Measurements from ENCODE around the gene NPDC1.

The NPDC1 gene

GRCh38 chr9:137039611-137040366 is 6.2 kb downstream of the NPDC1 start:
- Histone ChIP-seq H3K23ac (ENCODE audit: low read length in 2 of 2) (no peak overlapping the region), H2BK5ac (ENCODE audit: low read depth, low read length, poor library complexity, severe bottlenecking) (no peak overlapping the region), H3K9me3 (ENCODE audit: control insufficient read depth, low read length) (no peaks in the 10 kb centered on the region), H3K27me3 (ENCODE audit: control insufficient read depth in 1 of 2, insufficient read depth in 1 of 2, low read length in 2 of 2) (peaks cover 0 to 17% of the 10 kb centered on the region in 2 experiments), H3K4ac (ENCODE audit: low read depth in 1 of 2, low read length in 2 of 2) (no peak overlapping the region), H2BK12ac (ENCODE audit: low read length in 2 of 2) (no peak overlapping the region), H2AK5ac (ENCODE audit: low read length, severe bottlenecking) (no peak overlapping the region), H3K36me3 (ENCODE audit: control insufficient read depth in 1 of 2, insufficient read depth in 2 of 2, low read depth in 1 of 2, low read length in 2 of 2) (peaks cover 20 to 45% of the 10 kb centered on the region in 2 experiments), H2BK15ac (ENCODE audit: low read depth, poor library complexity, severe bottlenecking) (no peak overlapping the region), H3K9ac (ENCODE audit: low read length) (no peak overlapping the region), H3K4me2 (ENCODE audit: low read length, poor library complexity, severe bottlenecking) (no peak overlapping the region), H3K4me1 (ENCODE audit: control insufficient read depth, insufficient read depth, low read depth, low read length) (peaks cover 11% of the 10 kb centered on the region), H2BK120ac (ENCODE audit: low read depth, low read length) (no peak overlapping the region), H4K8ac (ENCODE audit: low read length) (no peak overlapping the region), H3K27ac (ENCODE audit: low read length, poor library complexity, severe bottlenecking) (no peak overlapping the region), H4K91ac (ENCODE audit: low read length) (no peak overlapping the region), H3K18ac (ENCODE audit: low read depth in 1 of 2, low read length in 2 of 2) (no peak overlapping the region), H3K14ac (ENCODE audit: low read length in 2 of 2) (no peak overlapping the region), H2AFZ (ENCODE audit: low read depth, low read length) (no peak overlapping the region), H3K79me1 (replicated peaks; ENCODE audit: low read length, poor library complexity, severe bottlenecking) (no peaks in the 10 kb centered on the region), H3K4me3 (ENCODE audit: insufficient read depth in 1 of 2, low read depth in 1 of 2, low read length in 2 of 2) (no peak overlapping the region)
- DNase-seq: no peak
- 87% methylated on average over 26 of the region's 32 CpGs for WGBS

GRCh38 chr9:137038916-137039315 is 7.1 kb downstream of the NPDC1 start:
- Histone ChIP-seq H3K4ac (ENCODE audit: low read depth in 1 of 2, low read length in 2 of 2) (no peak overlapping the region), H3K4me3 (ENCODE audit: insufficient read depth in 1 of 2, low read depth in 1 of 2, low read length in 2 of 2) (no peak overlapping the region), H3K14ac (ENCODE audit: low read length in 2 of 2) (no peak overlapping the region), H4K8ac (ENCODE audit: low read length) (no peak overlapping the region), H3K9ac (ENCODE audit: low read length) (no peak overlapping the region), H3K36me3 (ENCODE audit: control insufficient read depth in 1 of 2, insufficient read depth in 2 of 2, low read depth in 1 of 2, low read length in 2 of 2) (peaks cover 20 to 45% of the 10 kb centered on the region in 2 experiments), H3K79me1 (replicated peaks; ENCODE audit: low read length, poor library complexity, severe bottlenecking) (no peaks in the 10 kb centered on the region), H3K27ac (ENCODE audit: low read length, poor library complexity, severe bottlenecking) (no peak overlapping the region), H3K4me2 (ENCODE audit: low read length, poor library complexity, severe bottlenecking) (no peak overlapping the region), H2AFZ (ENCODE audit: low read depth, low read length) (no peak overlapping the region), H2BK15ac (ENCODE audit: low read depth, poor library complexity, severe bottlenecking) (no peak overlapping the region), H3K4me1 (ENCODE audit: control insufficient read depth, insufficient read depth, low read depth, low read length) (peaks cover 3% of the 10 kb centered on the region), H2BK5ac (ENCODE audit: low read depth, low read length, poor library complexity, severe bottlenecking) (no peak overlapping the region), H3K27me3 (ENCODE audit: control insufficient read depth in 1 of 2, insufficient read depth in 1 of 2, low read length in 2 of 2) (peaks cover under 1 to 8% of the 10 kb centered on the region in 2 experiments), H3K9me3 (ENCODE audit: control insufficient read depth, low read length) (no peaks in the 10 kb centered on the region), H2BK120ac (ENCODE audit: low read depth, low read length) (no peak overlapping the region), H3K18ac (ENCODE audit: low read depth in 1 of 2, low read length in 2 of 2) (no peak overlapping the region), H2AK5ac (ENCODE audit: low read length, severe bottlenecking) (no peak overlapping the region), H3K23ac (ENCODE audit: low read length in 2 of 2) (no peak overlapping the region), H2BK12ac (ENCODE audit: low read length in 2 of 2) (no peak overlapping the region), H4K91ac (ENCODE audit: low read length) (no peak overlapping the region)
- no peak for DNase-seq
- 95% methylated on average over 6 of the region's 9 CpGs for WGBS

GRCh38 chr9:137037483-137037882 is 8.5 kb downstream of the NPDC1 start:
- Histone ChIP-seq H3K4me1 (ENCODE audit: control insufficient read depth, insufficient read depth, low read depth, low read length) (peaks cover 3% of the 10 kb centered on the region), H3K9ac (ENCODE audit: low read length) (no peak overlapping the region), H4K8ac (ENCODE audit: low read length) (no peak overlapping the region), H3K18ac (ENCODE audit: low read depth in 1 of 2, low read length in 2 of 2) (no peak overlapping the region), H4K91ac (ENCODE audit: low read length) (no peak overlapping the region), H2BK15ac (ENCODE audit: low read depth, poor library complexity, severe bottlenecking) (no peak overlapping the region), H3K23ac (ENCODE audit: low read length in 2 of 2) (no peak overlapping the region), H3K14ac (ENCODE audit: low read length in 2 of 2) (no peak overlapping the region), H3K36me3 (ENCODE audit: control insufficient read depth in 1 of 2, insufficient read depth in 2 of 2, low read depth in 1 of 2, low read length in 2 of 2) (peaks cover 20 to 45% of the 10 kb centered on the region in 2 experiments), H2BK12ac (ENCODE audit: low read length in 2 of 2) (no peak overlapping the region), H3K4me3 (ENCODE audit: insufficient read depth in 1 of 2, low read depth in 1 of 2, low read length in 2 of 2) (no peak overlapping the region), H3K9me3 (ENCODE audit: control insufficient read depth, low read length) (no peaks in the 10 kb centered on the region), H2AFZ (ENCODE audit: low read depth, low read length) (no peak overlapping the region), H2AK5ac (ENCODE audit: low read length, severe bottlenecking) (no peak overlapping the region), H3K27me3 (ENCODE audit: control insufficient read depth in 1 of 2, insufficient read depth in 1 of 2, low read length in 2 of 2) (peaks cover 0 to 11% of the 10 kb centered on the region in 2 experiments), H3K79me1 (replicated peaks; ENCODE audit: low read length, poor library complexity, severe bottlenecking) (no peaks in the 10 kb centered on the region), H3K4ac (ENCODE audit: low read depth in 1 of 2, low read length in 2 of 2) (no peak overlapping the region), H2BK5ac (ENCODE audit: low read depth, low read length, poor library complexity, severe bottlenecking) (no peak overlapping the region), H3K27ac (ENCODE audit: low read length, poor library complexity, severe bottlenecking) (no peak overlapping the region), H3K4me2 (ENCODE audit: low read length, poor library complexity, severe bottlenecking) (no peak overlapping the region), H2BK120ac (ENCODE audit: low read depth, low read length) (no peak overlapping the region)
- DNase-seq: no peak
- WGBS: 92% methylated on average over 10 of the region's 10 CpGs

GRCh38 chr9:137037035-137037434 is 8.9 kb downstream of the NPDC1 start:
- Histone ChIP-seq H2BK15ac (ENCODE audit: low read depth, poor library complexity, severe bottlenecking) (no peak overlapping the region), H3K4me3 (ENCODE audit: insufficient read depth in 1 of 2, low read depth in 1 of 2, low read length in 2 of 2) (no peak overlapping the region), H3K27me3 (ENCODE audit: control insufficient read depth in 1 of 2, insufficient read depth in 1 of 2, low read length in 2 of 2) (peaks cover 0 to 11% of the 10 kb centered on the region in 2 experiments), H4K8ac (ENCODE audit: low read length) (no peak overlapping the region), H2BK12ac (ENCODE audit: low read length in 2 of 2) (no peak overlapping the region), H3K79me1 (replicated peaks; ENCODE audit: low read length, poor library complexity, severe bottlenecking) (no peaks in the 10 kb centered on the region), H2BK5ac (ENCODE audit: low read depth, low read length, poor library complexity, severe bottlenecking) (no peak overlapping the region), H3K14ac (ENCODE audit: low read length in 2 of 2) (no peak overlapping the region), H3K4me2 (ENCODE audit: low read length, poor library complexity, severe bottlenecking) (no peak overlapping the region), H3K23ac (ENCODE audit: low read length in 2 of 2) (no peak overlapping the region), H3K27ac (ENCODE audit: low read length, poor library complexity, severe bottlenecking) (no peak overlapping the region), H3K9ac (ENCODE audit: low read length) (no peak overlapping the region), H4K91ac (ENCODE audit: low read length) (no peak overlapping the region), H2AFZ (ENCODE audit: low read depth, low read length) (no peak overlapping the region), H3K4me1 (ENCODE audit: control insufficient read depth, insufficient read depth, low read depth, low read length) (peaks cover 3% of the 10 kb centered on the region), H2AK5ac (ENCODE audit: low read length, severe bottlenecking) (no peak overlapping the region), H3K18ac (ENCODE audit: low read depth in 1 of 2, low read length in 2 of 2) (no peak overlapping the region), H3K36me3 (ENCODE audit: control insufficient read depth in 1 of 2, insufficient read depth in 2 of 2, low read depth in 1 of 2, low read length in 2 of 2) (peaks cover 20 to 45% of the 10 kb centered on the region in 2 experiments), H3K9me3 (ENCODE audit: control insufficient read depth, low read length) (no peaks in the 10 kb centered on the region), H3K4ac (ENCODE audit: low read depth in 1 of 2, low read length in 2 of 2) (no peak overlapping the region), H2BK120ac (ENCODE audit: low read depth, low read length) (no peak overlapping the region)
- 84% methylated on average over 3 of the region's 13 CpGs for WGBS
- no peak for DNase-seq

Data from mesenchymal stem cell (in vitro differentiated cells and primary cell).